Measurements from ENCODE around the gene CDC73.
"Not testable (repeated sequence)": the region's sequence is repeated elsewhere in the genome, so short reads cannot be mapped to it uniquely, and the experiment has no call there.

Gene CDC73

GRCh38 chr1:193264313-193265065 lies 142.7 kb downstream of the CDC73 start:
- no peak overlapping the region for H3K4me3 ChIP-seq (ENCODE audit: low read length)
- no peaks in the 10 kb centered on the region for H3K4me1 ChIP-seq (ENCODE audit: control insufficient read depth, low read length)
- TF ChIP-seq CTCF (IDR thresholded peaks at IDR 0.05; ENCODE audit: low read depth, low read length, poor library complexity, severe bottlenecking) (no peak), EZH2phosphoT487 (IDR thresholded peaks at IDR 0.05; ENCODE audit: borderline replicate concordance, low read length) (no peak)
- H3K27me3 ChIP-seq (ENCODE audit: control insufficient read depth, low read length), result no peaks in the 10 kb centered on the region
- H3K79me2 ChIP-seq (ENCODE audit: control insufficient read depth, low read length), result no peaks in the 10 kb centered on the region
- H3F3A ChIP-seq (ENCODE audit: control insufficient read depth, insufficient read depth), result no peaks in the 10 kb centered on the region
- H3K9me3 ChIP-seq (ENCODE audit: control insufficient read depth, insufficient read depth, low read length), result no peaks in the 10 kb centered on the region
- no peaks in the 10 kb centered on the region for H4K20me1 ChIP-seq (ENCODE audit: control insufficient read depth, insufficient read depth, low read depth, low read length)
- no peak overlapping the region for H3K27ac ChIP-seq (ENCODE audit: low read depth, low read length)
- H3K9me2 ChIP-seq (replicated peaks; ENCODE audit: control insufficient read depth, low read length), result no peaks in the 10 kb centered on the region
- no peak overlapping the region for H3K4me2 ChIP-seq (ENCODE audit: low read length)
- H3K36me3 ChIP-seq (ENCODE audit: control insufficient read depth, low read length), result no peaks in the 10 kb centered on the region

- H3K4me1 ChIP-seq (ENCODE audit: control insufficient read depth, low read length), result peaks cover 6% of the 10 kb centered on the region
- H3K27ac ChIP-seq (ENCODE audit: low read depth, low read length), result no peak overlapping the region
- H3K36me3 ChIP-seq (ENCODE audit: control insufficient read depth, low read length), result no peaks in the 10 kb centered on the region
- H3K9me3 ChIP-seq (ENCODE audit: control insufficient read depth, insufficient read depth, low read length), result no peaks in the 10 kb centered on the region
- no peaks in the 10 kb centered on the region for H3F3A ChIP-seq (ENCODE audit: control insufficient read depth, insufficient read depth)
- H3K4me2 ChIP-seq (ENCODE audit: low read length), result no peak overlapping the region
- no peaks in the 10 kb centered on the region for H3K9me2 ChIP-seq (replicated peaks; ENCODE audit: control insufficient read depth, low read length)
- H3K4me3 ChIP-seq (ENCODE audit: low read length), result no peak overlapping the region
- H3K27me3 ChIP-seq (ENCODE audit: control insufficient read depth, low read length), result no peaks in the 10 kb centered on the region
- TF ChIP-seq EZH2phosphoT487 (IDR thresholded peaks at IDR 0.05; ENCODE audit: borderline replicate concordance, low read length), result no peak
- TF ChIP-seq CTCF (IDR thresholded peaks at IDR 0.05; ENCODE audit: low read depth, low read length, poor library complexity, severe bottlenecking), result no peak
- H3K79me2 ChIP-seq (ENCODE audit: control insufficient read depth, low read length), result no peaks in the 10 kb centered on the region
- no peaks in the 10 kb centered on the region for H4K20me1 ChIP-seq (ENCODE audit: control insufficient read depth, insufficient read depth, low read depth, low read length)
These were observed 143.9 kb downstream of the CDC73 start for GRCh38 chr1:193265716-193266115.

- peaks cover 13% of the 10 kb centered on the region for H3K4me1 ChIP-seq (ENCODE audit: control insufficient read depth, low read length)
These were observed 145.0 kb downstream of the CDC73 start for GRCh38 chr1:193266794-193267193.

GRCh38 chr1:193270996-193271395 lies 149.2 kb downstream of the CDC73 start:
- Histone ChIP-seq H3F3A (ENCODE audit: control insufficient read depth, insufficient read depth) (no peaks in the 10 kb centered on the region), H4K20me1 (ENCODE audit: control insufficient read depth, insufficient read depth, low read depth, low read length) (no peaks in the 10 kb centered on the region), H3K9me3 (ENCODE audit: control insufficient read depth, insufficient read depth, low read length) (no peaks in the 10 kb centered on the region), H3K9me2 (replicated peaks; ENCODE audit: control insufficient read depth, low read length) (no peaks in the 10 kb centered on the region), H3K4me2 (ENCODE audit: low read length) (0 out of 2 replicates have a peak overlapping the region, but pooled peaks have one; percentile 16), H3K36me3 (ENCODE audit: control insufficient read depth, low read length) (no peaks in the 10 kb centered on the region), H3K4me3 (ENCODE audit: low read length) (no peak overlapping the region), H3K79me2 (ENCODE audit: control insufficient read depth, low read length) (no peaks in the 10 kb centered on the region), H3K4me1 (ENCODE audit: control insufficient read depth, low read length) (peaks cover 13% of the 10 kb centered on the region), H3K27me3 (ENCODE audit: control insufficient read depth, low read length) (no peaks in the 10 kb centered on the region), H3K27ac (ENCODE audit: low read depth, low read length) (no peak overlapping the region)
- no peak for TF ChIP-seq CTCF (IDR thresholded peaks at IDR 0.05; ENCODE audit: low read depth, low read length, poor library complexity, severe bottlenecking)
- no peak for TF ChIP-seq EZH2phosphoT487 (IDR thresholded peaks at IDR 0.05; ENCODE audit: borderline replicate concordance, low read length)

More at GRCh38 chr1:193266794-193267193, 145.0 kb downstream of the CDC73 start:
- H3F3A ChIP-seq (ENCODE audit: control insufficient read depth, insufficient read depth); H3K9me3 ChIP-seq (ENCODE audit: control insufficient read depth, insufficient read depth, low read length); H3K79me2 ChIP-seq (ENCODE audit: control insufficient read depth, low read length); H3K4me3 ChIP-seq (ENCODE audit: low read length); H3K36me3 ChIP-seq (ENCODE audit: control insufficient read depth, low read length); H3K27ac ChIP-seq (ENCODE audit: low read depth, low read length); H3K27me3 ChIP-seq (ENCODE audit: control insufficient read depth, low read length); H3K9me2 ChIP-seq (replicated peaks; ENCODE audit: control insufficient read depth, low read length); H4K20me1 ChIP-seq (ENCODE audit: control insufficient read depth, insufficient read depth, low read depth, low read length); H3K4me2 ChIP-seq (ENCODE audit: low read length): not testable (repeated sequence)
